GM20431 (cell line): ENCODE data around the gene SNCG.
"Not testable (repeated sequence)": the region's sequence is repeated elsewhere in the genome, so short reads cannot be mapped to it uniquely, and the experiment has no call there.

Experiments used
- in situ Hi-C: fragments of 300-500 bp; cut with MseI, MboI; formaldehyde crosslinking; loops from one replicate; pipeline ENCODE4 v1.15.0; 2020; ENCODE audit warnings: low sequenced_read_pairs; ENCODE audit not compliant: unreplicated experiment

SNCG gene

GRCh38 chr10:86944031-86944419 is 14.4 kb upstream of the SNCG start:
- in situ Hi-C loops: loop anchor here (25.0 kb wide), 1 partner anchor 243 kb away; no protein-coding TSS in a partner anchor

- in situ Hi-C loops: loop anchor here (25.0 kb wide), 1 partner anchor 243 kb away; no protein-coding TSS in a partner anchor
Observed at GRCh38 chr10:86944471-86944870, 13.9 kb upstream of the SNCG start.

GRCh38 chr10:86944907-86945306 is 13.5 kb upstream of the SNCG start:
- in situ Hi-C loops: loop anchor here (25.0 kb wide), 1 partner anchor 242 kb away; no protein-coding TSS in a partner anchor

GRCh38 chr10:86945361-86946212 is 12.8 kb upstream of the SNCG start:
- in situ Hi-C loops: loop anchor here (25.0 kb wide), 1 partner anchor 242 kb away; no protein-coding TSS in a partner anchor

- in situ Hi-C loops: loop anchor here (25.0 kb wide), 1 partner anchor 241 kb away; no protein-coding TSS in a partner anchor
Observed at GRCh38 chr10:86946213-86947155, 11.9 kb upstream of the SNCG start.

- in situ Hi-C loops: loop anchor here (25.0 kb wide), 1 partner anchor 239 kb away; no protein-coding TSS in a partner anchor
Observed at GRCh38 chr10:86947806-86948205, 10.6 kb upstream of the SNCG start.

GRCh38 chr10:86950349-86950748 is 8.1 kb upstream of the SNCG start:
- in situ Hi-C loops: no loop called here

- in situ Hi-C loops: no loop called here
Observed at GRCh38 chr10:86951184-86951761, 7.1 kb upstream of the SNCG start.

GRCh38 chr10:86952106-86952505 is 6.3 kb upstream of the SNCG start:
- in situ Hi-C loops: no loop called here

- in situ Hi-C loops: not testable (repeated sequence)
Observed at GRCh38 chr10:86952697-86953096, 5.7 kb upstream of the SNCG start.

- in situ Hi-C loops: no loop called here
Observed at GRCh38 chr10:86953747-86954680, 4.4 kb upstream of the SNCG start.

- in situ Hi-C loops: no loop called here
Observed at GRCh38 chr10:86954681-86955500, 3.5 kb upstream of the SNCG start.

- in situ Hi-C loops: no loop called here
Observed at GRCh38 chr10:86955501-86956194, 2.8 kb upstream of the SNCG start.

GRCh38 chr10:86956195-86956847 is 2.1 kb upstream of the SNCG start:
- in situ Hi-C loops: no loop called here

GRCh38 chr10:86956848-86957448 is 1.5 kb upstream of the SNCG start:
- in situ Hi-C loops: no loop called here

- in situ Hi-C loops: no loop called here
Observed at GRCh38 chr10:86957471-86958115, 806 bp upstream of the SNCG start, which contains the start of gene MMRN2. Gene MMRN2, minus strand, starts transcription at chr10:86957615. Its CDS starts 74 bp downstream, at chr10:86957541.
